ENCODE data around the gene KISS1. TPM values are rescaled to one million over a fixed set of nuclear protein-coding genes. Genes with fewer than 3 reads are reported as not detected.

The KISS1 gene
- total and polyA plus RNA-seq, 8 donors = 0.69 to 5.2 (median 4.0) TPM; not detected in 4

GRCh38 chr1:204188959-204189639, 7.2 kb downstream of the KISS1 start:
- TF ChIP-seq, protein P1, sequence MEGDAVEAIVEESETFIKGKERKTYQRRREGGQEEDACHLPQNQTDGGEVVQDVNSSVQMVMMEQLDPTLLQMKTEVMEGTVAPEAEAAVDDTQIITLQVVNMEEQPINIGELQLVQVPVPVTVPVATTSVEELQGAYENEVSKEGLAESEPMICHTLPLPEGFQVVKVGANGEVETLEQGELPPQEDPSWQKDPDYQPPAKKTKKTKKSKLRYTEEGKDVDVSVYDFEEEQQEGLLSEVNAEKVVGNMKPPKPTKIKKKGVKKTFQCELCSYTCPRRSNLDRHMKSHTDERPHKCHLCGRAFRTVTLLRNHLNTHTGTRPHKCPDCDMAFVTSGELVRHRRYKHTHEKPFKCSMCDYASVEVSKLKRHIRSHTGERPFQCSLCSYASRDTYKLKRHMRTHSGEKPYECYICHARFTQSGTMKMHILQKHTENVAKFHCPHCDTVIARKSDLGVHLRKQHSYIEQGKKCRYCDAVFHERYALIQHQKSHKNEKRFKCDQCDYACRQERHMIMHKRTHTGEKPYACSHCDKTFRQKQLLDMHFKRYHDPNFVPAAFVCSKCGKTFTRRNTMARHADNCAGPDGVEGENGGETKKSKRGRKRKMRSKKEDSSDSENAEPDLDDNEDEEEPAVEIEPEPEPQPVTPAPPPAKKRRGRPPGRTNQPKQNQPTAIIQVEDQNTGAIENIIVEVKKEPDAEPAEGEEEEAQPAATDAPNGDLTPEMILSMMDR (IDR thresholded peaks at IDR 0.05) = no peak
- WGBS, 2 donors = 67 to 84% methylated on average over 11 of the region's 11 CpGs
- no peaks in the 10 kb centered on the region for H3K36me3 ChIP-seq
- H3K9me3 ChIP-seq = no peaks in the 10 kb centered on the region
- no peak overlapping the region for H3K4me3 ChIP-seq
- no peak for ATAC-seq
- FAIRE-seq = no peak
- H3K4me1 ChIP-seq = no peaks in the 10 kb centered on the region
- peaks cover 0 to 3% (median 0%) of the 10 kb centered on the region in 4 donors for H3K27me3 ChIP-seq
- no peak overlapping the region for H3K27ac ChIP-seq
- intact Hi-C loops (cut with DNase I) = no loop called here
- no peak for DNase-seq

GRCh38 chr1:204186597-204186996, 9.7 kb downstream of the KISS1 start:
- TF ChIP-seq, protein P1 (IDR thresholded peaks at IDR 0.05) = no peak
- Histone ChIP-seq H3K4me3 (no peak overlapping the region), H3K27ac (no peak overlapping the region), H3K4me1 (no peaks in the 10 kb centered on the region), H3K9me3 (no peaks in the 10 kb centered on the region), H3K36me3 (no peaks in the 10 kb centered on the region), H3K27me3 (peaks cover 0 to 3% (median 0%) of the 10 kb centered on the region in 4 donors)
- ATAC-seq (no peak), FAIRE-seq (no peak), DNase-seq (no peak)
- WGBS, 2 donors = 62 to 77% methylated on average over 10 of the region's 10 CpGs
- intact Hi-C loops (cut with DNase I) = no loop called here

- FAIRE-seq (no peak), ATAC-seq (no peak), DNase-seq (no peak)
- WGBS, 2 donors = 44 to 47% methylated on average over 1 of the region's 1 CpG
- H3K4me3 ChIP-seq = no peak overlapping the region
- no peaks in the 10 kb centered on the region for H3K36me3 ChIP-seq
- no peaks in the 10 kb centered on the region for H3K4me1 ChIP-seq
- no peaks in the 10 kb centered on the region for H3K27me3 ChIP-seq
- TF ChIP-seq, protein P1 (IDR thresholded peaks at IDR 0.05) = no peak
- no peak overlapping the region for H3K27ac ChIP-seq
- no peaks in the 10 kb centered on the region for H3K9me3 ChIP-seq
- intact Hi-C loops (cut with DNase I) = no loop called here
Observed at GRCh38 chr1:204181116-204181515, 15.2 kb downstream of the KISS1 start.

- H3K27me3 ChIP-seq = no peaks in the 10 kb centered on the region
- H3K4me1 ChIP-seq = no peaks in the 10 kb centered on the region
- no peak overlapping the region for H3K27ac ChIP-seq
- intact Hi-C loops (cut with DNase I) = no loop called here
- H3K36me3 ChIP-seq = no peaks in the 10 kb centered on the region
- DNase-seq (no peak), ATAC-seq (no peak), FAIRE-seq (no peak)
- TF ChIP-seq, protein P1 (IDR thresholded peaks at IDR 0.05) = no peak
- 63 to 73% methylated on average over 6 of the region's 6 CpGs for WGBS, 2 donors
- H3K9me3 ChIP-seq = no peaks in the 10 kb centered on the region
- no peak overlapping the region for H3K4me3 ChIP-seq
Observed at GRCh38 chr1:204180133-204180532, 16.2 kb downstream of the KISS1 start.

GRCh38 chr1:204178487-204179281, 17.6 kb downstream of the KISS1 start:
- WGBS, 2 donors = 81 to 88% methylated on average over 7 of the region's 7 CpGs
- TF ChIP-seq, protein P1 (IDR thresholded peaks at IDR 0.05) = no peak
- H3K4me1 ChIP-seq = no peaks in the 10 kb centered on the region
- no peak overlapping the region for H3K4me3 ChIP-seq
- H3K36me3 ChIP-seq = no peaks in the 10 kb centered on the region
- no peak overlapping the region for H3K27ac ChIP-seq
- FAIRE-seq (no peak), DNase-seq (no peak), ATAC-seq (no peak)
- intact Hi-C loops (cut with DNase I) = no loop called here
- no peaks in the 10 kb centered on the region for H3K27me3 ChIP-seq
- no peaks in the 10 kb centered on the region for H3K9me3 ChIP-seq

Data from pancreas (tissue), 10 donors.